ENCODE data around the gene MT1H.

The MT1H gene

DNA sequence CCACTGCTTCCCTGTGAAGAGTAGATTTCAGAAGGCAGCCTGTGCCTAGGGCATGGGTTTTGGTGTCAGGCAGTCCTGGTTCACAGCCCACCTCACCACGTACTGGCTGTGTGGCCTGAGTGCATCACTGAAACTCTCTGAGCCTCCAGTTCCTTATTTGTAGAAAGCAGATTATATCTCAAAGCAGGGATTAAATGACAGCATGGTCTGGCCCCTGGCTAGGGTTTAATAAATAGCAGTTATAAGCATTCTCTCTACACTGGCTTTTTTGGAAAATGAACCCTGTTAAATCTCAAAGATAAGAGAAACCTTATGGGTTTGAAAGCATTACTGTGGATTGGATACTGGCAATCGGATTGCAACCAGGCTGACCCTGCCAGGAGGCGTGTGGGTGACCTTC, 40.1 kb upstream of the MT1H start (continued):
- TF ChIP-seq, protein P1, sequence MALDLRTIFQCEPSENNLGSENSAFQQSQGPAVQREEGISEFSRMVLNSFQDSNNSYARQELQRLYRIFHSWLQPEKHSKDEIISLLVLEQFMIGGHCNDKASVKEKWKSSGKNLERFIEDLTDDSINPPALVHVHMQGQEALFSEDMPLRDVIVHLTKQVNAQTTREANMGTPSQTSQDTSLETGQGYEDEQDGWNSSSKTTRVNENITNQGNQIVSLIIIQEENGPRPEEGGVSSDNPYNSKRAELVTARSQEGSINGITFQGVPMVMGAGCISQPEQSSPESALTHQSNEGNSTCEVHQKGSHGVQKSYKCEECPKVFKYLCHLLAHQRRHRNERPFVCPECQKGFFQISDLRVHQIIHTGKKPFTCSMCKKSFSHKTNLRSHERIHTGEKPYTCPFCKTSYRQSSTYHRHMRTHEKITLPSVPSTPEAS (tag by site-specific recombination; IDR thresholded peaks at IDR 0.05), result no peak
- TF ChIP-seq, protein P2, sequence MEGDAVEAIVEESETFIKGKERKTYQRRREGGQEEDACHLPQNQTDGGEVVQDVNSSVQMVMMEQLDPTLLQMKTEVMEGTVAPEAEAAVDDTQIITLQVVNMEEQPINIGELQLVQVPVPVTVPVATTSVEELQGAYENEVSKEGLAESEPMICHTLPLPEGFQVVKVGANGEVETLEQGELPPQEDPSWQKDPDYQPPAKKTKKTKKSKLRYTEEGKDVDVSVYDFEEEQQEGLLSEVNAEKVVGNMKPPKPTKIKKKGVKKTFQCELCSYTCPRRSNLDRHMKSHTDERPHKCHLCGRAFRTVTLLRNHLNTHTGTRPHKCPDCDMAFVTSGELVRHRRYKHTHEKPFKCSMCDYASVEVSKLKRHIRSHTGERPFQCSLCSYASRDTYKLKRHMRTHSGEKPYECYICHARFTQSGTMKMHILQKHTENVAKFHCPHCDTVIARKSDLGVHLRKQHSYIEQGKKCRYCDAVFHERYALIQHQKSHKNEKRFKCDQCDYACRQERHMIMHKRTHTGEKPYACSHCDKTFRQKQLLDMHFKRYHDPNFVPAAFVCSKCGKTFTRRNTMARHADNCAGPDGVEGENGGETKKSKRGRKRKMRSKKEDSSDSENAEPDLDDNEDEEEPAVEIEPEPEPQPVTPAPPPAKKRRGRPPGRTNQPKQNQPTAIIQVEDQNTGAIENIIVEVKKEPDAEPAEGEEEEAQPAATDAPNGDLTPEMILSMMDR (tag by site-specific recombination; IDR thresholded peaks at IDR 0.05), result no peak
- no peak for TF ChIP-seq ZNF114 (tag by site-specific recombination; IDR thresholded peaks at IDR 0.05)
- TF ChIP-seq ZNF223 (tag by site-specific recombination; IDR thresholded peaks at IDR 0.05), result no peak
- TF ChIP-seq OVOL3 (tag by site-specific recombination; IDR thresholded peaks at IDR 0.05), result no peak
- TF ChIP-seq, protein P3, sequence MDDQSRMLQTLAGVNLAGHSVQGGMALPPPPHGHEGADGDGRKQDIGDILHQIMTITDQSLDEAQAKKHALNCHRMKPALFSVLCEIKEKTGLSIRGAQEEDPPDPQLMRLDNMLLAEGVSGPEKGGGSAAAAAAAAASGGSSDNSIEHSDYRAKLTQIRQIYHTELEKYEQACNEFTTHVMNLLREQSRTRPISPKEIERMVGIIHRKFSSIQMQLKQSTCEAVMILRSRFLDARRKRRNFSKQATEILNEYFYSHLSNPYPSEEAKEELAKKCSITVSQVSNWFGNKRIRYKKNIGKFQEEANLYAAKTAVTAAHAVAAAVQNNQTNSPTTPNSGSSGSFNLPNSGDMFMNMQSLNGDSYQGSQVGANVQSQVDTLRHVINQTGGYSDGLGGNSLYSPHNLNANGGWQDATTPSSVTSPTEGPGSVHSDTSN (CRISPR knock-in tag; IDR thresholded peaks at IDR 0.05), result no peak
- no peak for TF ChIP-seq ZBTB21 (tag by site-specific recombination; IDR thresholded peaks at IDR 0.05)
- no peak for TF ChIP-seq ZNF548 (tag by site-specific recombination; IDR thresholded peaks at IDR 0.05)
- no peak for TF ChIP-seq ZNF174 (tag by site-specific recombination; IDR thresholded peaks at IDR 0.05)
- TF ChIP-seq ZNF529 (tag by site-specific recombination; IDR thresholded peaks at IDR 0.05; ENCODE audit: insufficient replicate concordance), result no peak
- no peak for TF ChIP-seq SP3 (tag by site-specific recombination; IDR thresholded peaks at IDR 0.05)

DNA sequence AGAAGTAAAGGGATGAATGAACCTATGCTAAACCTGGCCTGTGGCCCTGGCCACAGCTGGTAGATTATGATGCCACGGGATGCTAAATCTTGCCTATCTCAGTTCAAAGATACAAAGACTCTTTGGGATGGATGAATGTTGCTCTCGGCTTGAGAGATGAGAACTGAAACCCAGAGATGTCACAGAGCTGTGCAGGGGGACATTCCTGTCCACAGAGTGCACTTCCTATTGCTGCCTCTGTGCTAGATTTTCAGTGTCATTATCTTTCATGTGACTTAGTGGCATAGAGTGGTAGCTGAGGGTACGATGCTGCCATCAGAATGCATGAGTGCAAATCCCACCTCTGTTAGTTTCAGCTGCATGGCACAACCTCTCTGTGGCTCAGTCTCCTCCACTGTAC, 39.5 kb upstream of the MT1H start:
- CTCF ChIA-PET, result interaction anchor here (1.1 to 1.5 kb wide), 2 partner anchors 53 to 72 kb away, joined by 4 to 6 read pairs; no protein-coding TSS in a partner anchor
- TF ChIP-seq GLIS1 (tag by site-specific recombination; IDR thresholded peaks at IDR 0.05), result no peak
- TF ChIP-seq ZNF354C (tag by site-specific recombination; IDR thresholded peaks at IDR 0.05; ENCODE audit: borderline replicate concordance, low read depth), result no peak
- no peak for TF ChIP-seq ZNF747 (tag by site-specific recombination; IDR thresholded peaks at IDR 0.05)
- no peak for TF ChIP-seq ZNF560 (tag by site-specific recombination; IDR thresholded peaks at IDR 0.05; ENCODE audit: borderline replicate concordance)
- TF ChIP-seq KLF1 (tag by site-specific recombination; IDR thresholded peaks at IDR 0.05), result no peak
- no peak for TF ChIP-seq ZNF280C (tag by site-specific recombination; IDR thresholded peaks at IDR 0.05)
- no peak for TF ChIP-seq ZFHX2 (tag by site-specific recombination; conservative IDR thresholded peaks at IDR 0.05)
- TF ChIP-seq ZNF768 (tag by site-specific recombination; IDR thresholded peaks at IDR 0.05), result 0 out of 2 replicates have a peak, but pooled peaks have one; percentile 17
- no peak for TF ChIP-seq ZNF521 (tag by site-specific recombination; IDR thresholded peaks at IDR 0.05)
- H3K27ac ChIP-seq (ENCODE audit: extremely low read depth, low read depth, low read length), result no peak overlapping the region
- no peaks in the 10 kb centered on the region; the same call in 1 of the 2 replicates for H3K4me1 ChIP-seq (ENCODE audit: control insufficient read depth, insufficient read depth, low read length)
- POLR2A ChIA-PET, result interaction anchor here (1.0 kb wide), 1 partner anchor 22 kb away, joined by 3 read pairs; the partner anchor contains the start of gene MT2A
- no peaks in the 10 kb centered on the region for H3K36me3 ChIP-seq (ENCODE audit: control insufficient read depth in 2 of 2, insufficient read depth in 1 of 2, low read length in 2 of 2)
- H3K9me3 ChIP-seq (ENCODE audit: control insufficient read depth, insufficient read depth, low read depth, low read length), result no peaks in the 10 kb centered on the region
- H3K4me3 ChIP-seq (ENCODE audit: low read depth, low read length), result no peak overlapping the region
